HG02610 (cell line): ENCODE measurements around the gene ABCA9.
"Not testable (repeated sequence)": the region's sequence is repeated elsewhere in the genome, so short reads cannot be mapped to it uniquely, and the experiment has no call there.

Source experiments
- ATAC-seq: cut with Tn5 transposase; IDR thresholded peaks from one replicate; pipeline ENCODE4 v1.9.1; 2021; ENCODE audit warnings: mild to moderate bottlenecking, moderate library complexity; ENCODE audit not compliant: unreplicated experiment

ABCA9 gene, protein sequence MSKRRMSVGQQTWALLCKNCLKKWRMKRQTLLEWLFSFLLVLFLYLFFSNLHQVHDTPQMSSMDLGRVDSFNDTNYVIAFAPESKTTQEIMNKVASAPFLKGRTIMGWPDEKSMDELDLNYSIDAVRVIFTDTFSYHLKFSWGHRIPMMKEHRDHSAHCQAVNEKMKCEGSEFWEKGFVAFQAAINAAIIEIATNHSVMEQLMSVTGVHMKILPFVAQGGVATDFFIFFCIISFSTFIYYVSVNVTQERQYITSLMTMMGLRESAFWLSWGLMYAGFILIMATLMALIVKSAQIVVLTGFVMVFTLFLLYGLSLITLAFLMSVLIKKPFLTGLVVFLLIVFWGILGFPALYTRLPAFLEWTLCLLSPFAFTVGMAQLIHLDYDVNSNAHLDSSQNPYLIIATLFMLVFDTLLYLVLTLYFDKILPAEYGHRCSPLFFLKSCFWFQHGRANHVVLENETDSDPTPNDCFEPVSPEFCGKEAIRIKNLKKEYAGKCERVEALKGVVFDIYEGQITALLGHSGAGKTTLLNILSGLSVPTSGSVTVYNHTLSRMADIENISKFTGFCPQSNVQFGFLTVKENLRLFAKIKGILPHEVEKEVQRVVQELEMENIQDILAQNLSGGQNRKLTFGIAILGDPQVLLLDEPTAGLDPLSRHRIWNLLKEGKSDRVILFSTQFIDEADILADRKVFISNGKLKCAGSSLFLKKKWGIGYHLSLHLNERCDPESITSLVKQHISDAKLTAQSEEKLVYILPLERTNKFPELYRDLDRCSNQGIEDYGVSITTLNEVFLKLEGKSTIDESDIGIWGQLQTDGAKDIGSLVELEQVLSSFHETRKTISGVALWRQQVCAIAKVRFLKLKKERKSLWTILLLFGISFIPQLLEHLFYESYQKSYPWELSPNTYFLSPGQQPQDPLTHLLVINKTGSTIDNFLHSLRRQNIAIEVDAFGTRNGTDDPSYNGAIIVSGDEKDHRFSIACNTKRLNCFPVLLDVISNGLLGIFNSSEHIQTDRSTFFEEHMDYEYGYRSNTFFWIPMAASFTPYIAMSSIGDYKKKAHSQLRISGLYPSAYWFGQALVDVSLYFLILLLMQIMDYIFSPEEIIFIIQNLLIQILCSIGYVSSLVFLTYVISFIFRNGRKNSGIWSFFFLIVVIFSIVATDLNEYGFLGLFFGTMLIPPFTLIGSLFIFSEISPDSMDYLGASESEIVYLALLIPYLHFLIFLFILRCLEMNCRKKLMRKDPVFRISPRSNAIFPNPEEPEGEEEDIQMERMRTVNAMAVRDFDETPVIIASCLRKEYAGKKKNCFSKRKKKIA (N-terminal part only)

DNA sequence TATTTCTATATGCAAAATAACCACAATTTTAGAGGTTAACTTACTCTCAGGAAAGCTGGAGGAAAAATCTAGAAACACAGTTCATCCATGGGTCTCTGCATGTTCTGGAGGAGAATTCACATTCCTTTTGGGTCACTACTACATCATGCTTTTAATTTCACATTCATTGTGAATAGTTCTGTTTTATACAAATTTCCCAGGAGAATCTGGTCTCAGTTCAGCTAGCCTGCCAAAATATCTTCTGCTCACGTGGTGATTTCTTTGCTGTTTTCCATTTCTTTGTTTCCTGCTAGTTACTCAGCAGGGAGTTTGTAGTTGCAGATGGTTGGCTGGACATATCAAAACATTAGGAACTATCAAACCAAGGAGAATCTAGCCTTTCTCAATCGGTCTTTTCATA is at the start of gene ABCA9:
TSS of gene ABCA9 (minus strand) at position 106 of the 400 bp plus-strand sequence. CDS start 9,801 bp downstream, outside the sequence.
- no peak for ATAC-seq

DNA sequence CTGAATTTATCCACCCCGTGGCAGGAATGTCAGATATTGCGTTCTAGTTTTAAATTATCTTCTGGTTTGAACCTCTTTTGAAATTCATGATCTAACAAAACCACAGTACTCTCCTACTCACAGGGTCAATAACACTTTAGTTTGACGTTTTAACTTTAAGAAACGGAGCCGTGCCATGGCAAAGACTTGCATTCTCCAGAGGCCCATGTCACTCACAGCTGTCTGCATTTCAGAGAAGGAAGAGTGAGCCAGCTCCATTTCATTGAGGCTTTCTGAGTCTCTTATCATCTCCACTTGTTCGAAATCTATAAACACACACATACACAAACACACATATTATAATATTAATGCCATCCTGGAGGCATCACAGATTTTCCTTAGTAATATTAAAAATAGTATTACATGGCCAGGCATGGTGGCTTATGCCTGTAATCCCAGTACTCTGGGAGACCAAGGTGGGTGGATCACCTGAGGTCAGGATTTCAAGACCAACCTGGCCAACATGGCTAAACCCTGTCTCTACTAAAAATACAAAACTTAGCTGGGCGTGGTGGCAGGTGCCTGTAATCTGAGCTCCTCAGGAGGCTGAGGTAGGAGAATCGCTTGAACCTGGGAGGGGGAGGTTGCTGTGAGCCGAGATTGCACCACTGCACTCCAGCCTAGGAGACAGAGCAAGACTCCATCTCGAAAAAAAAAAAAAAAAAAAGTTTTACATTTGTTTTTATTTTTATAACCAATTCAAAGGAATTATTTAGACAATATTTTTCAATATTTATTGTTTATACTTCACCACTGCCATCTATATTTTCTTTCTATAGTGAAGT is 45.4 kb upstream of the ABCA9 start:
- ATAC-seq = no peak

DNA sequence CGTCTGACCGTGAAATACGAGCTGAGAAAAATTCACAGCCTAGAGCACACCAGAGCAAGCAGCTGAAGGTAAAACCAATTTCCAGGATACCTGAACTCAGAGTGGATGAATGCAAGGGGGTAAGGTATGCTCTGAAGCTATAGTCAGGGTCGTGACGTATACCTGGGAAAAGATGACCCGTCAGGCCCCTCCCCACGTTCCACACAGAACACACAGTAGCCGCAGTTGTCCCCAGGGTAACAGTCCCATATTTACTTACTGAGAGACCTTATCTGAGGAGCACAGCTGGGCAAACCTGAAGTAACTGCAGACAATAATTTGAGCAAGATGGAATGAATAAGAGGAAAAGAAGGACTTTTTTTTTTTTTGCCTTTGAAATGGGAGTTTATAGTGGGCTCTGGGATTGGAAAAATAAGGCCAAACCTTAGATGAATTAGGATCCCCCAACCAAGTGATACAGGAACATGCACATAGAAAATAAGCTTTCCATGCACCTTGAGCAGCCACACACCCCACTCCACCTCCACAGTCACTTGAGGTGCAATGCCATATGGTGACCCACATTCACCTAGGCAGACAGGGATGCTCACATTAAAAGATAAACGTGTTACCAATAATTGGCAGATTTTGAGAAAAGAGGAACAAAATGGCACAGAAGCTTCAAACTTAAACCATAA is 43.0 kb upstream of the ABCA9 start:
- no peak for ATAC-seq

DNA sequence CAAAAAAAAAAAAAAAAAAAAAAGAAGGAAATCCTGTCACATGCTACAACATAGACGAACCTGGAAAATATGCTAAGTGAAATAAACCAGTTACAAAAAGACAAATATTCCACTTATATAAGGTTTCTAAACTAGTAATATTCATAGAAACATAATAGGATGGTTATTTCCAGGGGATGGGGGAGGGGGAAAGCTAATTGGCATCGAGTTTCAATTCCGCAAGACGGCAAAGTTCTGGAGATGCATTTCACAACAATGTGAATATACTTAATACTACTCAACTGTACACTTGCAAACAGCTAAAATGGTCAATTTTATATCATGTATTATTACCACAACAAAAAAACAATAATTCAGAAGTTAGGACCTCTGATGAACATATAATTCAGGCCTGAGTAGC is 37.9 kb upstream of the ABCA9 start:
- ATAC-seq = no peak

DNA sequence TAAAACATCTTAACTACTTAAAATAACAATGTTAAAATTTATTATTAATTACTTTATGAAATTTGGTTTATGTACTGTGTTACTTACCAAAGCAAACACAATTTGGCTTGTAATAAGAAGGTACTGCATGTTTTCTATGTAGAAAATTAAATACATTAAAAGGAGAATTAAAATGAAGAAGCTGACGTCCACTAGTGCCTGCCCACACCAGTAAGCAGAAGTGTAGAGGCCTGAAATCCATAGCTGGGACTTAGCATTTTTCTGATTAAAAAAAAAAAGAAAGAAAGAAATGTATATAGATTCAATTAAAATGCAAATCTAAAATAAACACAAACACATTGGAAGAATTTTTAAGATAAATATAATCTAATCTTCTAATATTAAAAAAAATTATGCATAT is 35.8 kb upstream of the ABCA9 start:
- ATAC-seq = no peak

DNA sequence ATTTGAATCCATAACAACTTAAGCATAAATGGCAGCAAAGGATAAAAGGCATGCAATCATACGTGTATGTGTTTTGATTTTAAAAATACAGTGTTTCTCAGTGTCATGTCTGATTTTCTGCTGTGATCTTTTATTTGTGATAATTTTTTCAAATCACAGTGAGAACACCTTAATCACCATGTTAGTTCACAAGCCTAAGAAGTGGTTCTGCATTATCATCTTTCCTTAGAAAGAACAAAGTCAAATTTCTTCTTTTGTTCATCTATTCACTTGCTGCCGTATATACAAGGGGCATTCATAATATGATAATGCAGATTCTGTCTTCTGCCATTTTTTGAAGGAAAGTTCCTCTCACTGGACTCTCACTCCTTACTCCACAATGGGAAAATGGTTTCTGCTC is 33.3 kb upstream of the ABCA9 start:
- ATAC-seq = no peak

DNA sequence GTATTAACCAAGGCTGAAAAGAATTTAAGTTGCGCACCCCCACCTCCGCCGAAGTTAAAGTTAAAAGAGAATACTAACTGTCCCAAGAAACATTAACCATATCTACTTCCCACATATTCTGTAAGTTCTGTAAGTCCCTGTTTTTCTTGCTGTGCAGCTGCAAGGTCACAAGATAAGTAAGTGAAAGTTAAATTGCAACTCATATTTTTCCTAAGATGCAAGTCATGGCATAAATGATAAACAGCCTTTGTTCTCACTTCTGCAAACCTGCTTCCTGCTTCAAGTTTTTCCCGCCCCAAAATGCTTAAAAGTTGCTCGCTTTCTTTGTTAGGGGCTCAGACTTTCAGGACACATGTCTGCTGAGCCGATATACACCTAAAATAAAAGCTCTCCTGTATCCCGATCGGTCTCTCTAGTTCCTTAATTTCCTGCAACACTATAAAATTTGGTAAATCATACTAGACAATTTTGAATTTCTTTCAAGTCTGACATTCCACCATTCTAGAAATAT is 32.6 kb upstream of the ABCA9 start:
- ATAC-seq = no peak

DNA sequence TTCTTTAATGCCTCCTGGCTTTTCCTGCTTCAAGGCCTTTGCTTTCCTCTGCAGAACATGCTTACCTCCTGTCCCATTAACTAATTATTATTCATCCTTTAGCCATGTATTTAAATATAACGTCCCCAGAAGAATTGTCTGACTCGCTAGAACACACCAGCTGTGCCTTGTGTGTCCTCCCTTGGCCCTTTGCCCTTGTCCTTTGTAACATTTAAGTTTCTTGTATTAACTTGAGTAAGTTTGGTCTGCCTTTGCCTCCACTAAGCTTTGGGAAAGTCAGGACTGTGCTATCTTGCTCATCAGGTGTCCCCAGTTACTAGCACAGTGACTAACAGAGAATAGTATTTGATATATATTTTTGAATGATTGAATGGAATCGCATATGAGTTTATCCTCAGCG is 29.6 kb upstream of the ABCA9 start:
- ATAC-seq = no peak

DNA sequence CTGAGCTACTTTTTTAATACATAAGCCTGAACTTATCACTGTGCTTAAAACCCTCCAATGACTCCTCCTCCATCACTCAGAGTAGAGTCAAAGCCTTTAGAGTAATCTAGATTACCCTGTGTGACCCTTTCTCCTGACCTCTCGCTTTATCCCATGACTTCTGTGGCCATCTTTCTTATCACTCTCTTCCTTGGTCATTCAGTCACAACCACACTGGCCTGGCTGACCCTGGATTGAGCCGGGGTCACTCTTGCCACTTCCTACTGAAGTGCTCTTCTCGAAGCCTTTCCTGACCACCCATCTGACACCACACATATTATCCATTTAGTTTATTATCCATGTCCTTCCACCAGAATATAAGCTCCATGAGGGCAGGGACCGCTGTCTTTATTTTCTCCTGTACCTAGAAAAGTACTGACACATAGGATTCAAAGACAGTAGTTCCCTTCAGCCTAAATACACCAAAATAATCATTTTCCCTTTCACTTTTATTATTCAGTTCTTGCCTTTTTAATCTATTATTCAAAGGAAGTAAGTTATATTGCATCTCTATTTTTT is 28.0 kb upstream of the ABCA9 start:
- no peak for ATAC-seq

DNA sequence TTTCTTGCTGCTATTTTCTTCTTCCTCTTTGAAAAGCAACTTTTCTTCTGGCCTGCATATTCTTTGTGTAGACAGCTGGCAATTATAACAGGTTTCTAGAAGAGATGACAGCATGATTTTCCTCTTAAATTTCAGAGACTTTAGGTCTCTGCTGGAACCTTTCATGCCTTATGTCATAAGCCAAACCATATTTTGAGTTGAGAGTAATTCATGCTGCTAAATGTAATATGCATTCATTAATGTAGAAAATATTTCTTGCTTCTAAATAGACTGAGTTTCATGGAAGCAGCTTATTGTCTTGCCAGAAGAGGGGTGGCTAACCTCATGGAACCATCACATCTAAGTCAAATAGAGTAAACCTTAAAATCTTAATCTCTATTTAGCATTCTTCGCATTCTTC is 25.9 kb upstream of the ABCA9 start:
- ATAC-seq = no peak

DNA sequence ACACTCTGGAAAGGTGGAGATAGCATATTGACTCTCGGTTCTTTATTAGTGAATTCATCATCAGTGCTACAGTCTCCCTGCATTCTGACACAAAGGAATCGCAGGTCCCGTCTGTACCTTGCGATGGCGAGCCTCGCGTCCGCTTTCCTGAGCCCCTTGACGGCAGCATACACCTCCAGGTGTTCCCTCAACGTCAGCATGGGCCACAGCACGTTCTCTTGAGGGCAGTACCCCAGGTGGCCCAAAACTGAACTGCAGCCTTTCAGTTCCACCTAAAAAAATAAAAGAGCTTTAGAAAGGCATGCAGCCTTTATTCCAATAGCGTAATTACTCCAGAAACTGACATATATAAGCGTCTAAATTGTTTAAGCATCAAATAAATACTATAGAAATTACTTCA is 24.2 kb upstream of the ABCA9 start:
- ATAC-seq = no peak

DNA sequence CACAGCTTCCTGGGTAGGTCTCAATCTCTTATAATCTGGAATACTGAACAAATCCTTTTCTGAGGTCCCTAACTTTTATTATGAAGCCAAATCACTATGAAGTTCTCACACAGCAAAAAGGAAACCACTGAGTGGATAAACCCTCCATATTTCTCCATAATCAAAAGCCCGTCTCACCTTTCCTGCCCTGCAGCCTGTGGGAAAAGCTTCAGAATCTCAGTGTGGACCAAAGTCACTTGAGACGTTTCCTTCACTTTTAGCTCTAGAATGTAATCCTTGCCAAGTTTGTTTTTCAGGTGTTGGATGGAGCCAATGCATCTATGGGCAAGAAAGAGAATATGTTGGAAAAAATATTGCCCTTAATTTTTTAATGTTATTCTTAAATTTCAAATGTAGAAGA is 22.0 kb upstream of the ABCA9 start:
- no peak for ATAC-seq

DNA sequence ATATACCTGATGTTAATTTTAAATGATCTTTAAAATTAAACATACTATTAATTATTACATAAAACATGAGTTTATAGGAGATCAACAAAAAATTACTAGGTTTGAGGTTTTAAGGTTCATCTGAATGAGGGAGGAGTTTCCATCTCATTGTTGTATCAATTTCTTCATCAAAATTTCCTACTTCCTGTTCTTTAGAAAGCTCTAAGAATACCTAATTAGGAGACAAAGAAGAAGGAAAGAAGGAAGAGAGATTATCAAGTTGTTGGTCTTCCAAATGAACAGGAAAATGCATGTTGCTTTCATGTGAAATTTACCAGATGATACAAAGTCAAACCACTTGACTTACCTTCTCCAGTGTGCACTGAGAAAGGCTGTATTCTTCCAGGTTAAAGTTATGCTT is 18.1 kb upstream of the ABCA9 start:
- no peak for ATAC-seq

DNA sequence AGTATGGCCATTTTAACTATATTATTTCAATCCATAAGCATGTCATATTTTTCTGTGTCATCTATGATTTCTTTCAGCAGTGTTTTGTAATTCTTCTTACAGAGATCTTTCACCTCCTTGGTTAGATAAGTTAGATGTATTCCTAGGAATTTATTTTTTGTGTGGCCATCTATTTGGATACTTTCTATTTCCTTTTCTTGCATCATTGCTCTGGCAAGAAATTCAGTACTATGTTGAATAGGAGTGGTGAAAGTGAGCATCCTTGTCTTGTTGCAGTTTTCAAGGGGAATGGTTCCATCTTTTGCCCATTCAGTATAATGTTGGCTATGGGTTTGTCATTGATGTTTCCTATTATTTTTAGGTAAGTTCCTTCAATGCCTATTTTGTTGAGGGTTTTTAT is 15.1 kb upstream of the ABCA9 start:
- no peak for ATAC-seq

DNA sequence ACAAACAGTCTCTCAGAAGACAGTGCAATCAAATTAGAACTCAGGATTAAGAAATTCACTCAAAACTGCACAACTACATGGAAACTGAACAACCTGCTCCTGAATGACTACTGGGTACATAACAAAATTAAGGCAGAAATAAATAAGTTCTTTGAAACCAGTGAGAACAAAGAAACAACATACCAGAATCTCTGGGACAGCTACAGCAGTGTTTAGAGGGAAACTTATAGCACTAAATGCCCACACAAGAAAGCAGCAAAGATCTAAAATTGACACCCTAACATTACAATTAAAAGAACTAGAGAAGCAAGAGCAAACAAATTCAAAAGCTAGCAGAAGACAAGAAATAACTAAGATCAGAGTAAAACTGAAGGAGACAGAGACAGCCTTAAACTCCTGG is 12.7 kb upstream of the ABCA9 start:
- ATAC-seq = not testable (repeated sequence)

DNA sequence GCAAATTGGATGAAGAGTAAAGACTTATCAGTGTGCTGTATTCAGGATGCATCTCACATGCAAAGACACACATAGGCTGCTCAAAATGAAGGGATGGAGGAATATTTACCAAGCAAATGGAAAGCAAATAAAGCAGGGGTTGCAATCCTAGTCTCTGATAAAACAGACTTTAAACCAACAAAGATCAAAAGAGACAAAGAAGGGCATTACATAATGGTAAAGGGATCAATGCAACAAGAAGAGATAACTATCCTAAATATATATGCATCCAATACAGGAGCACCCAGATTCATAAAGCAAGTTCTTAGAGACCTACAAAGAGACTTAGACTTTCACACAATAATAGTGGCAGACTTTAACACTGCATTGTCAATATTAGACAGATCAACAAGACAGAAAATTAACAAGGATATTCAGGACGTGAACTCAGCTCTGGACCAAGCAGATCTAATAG is 12.1 kb upstream of the ABCA9 start:
- not testable (repeated sequence) for ATAC-seq

DNA sequence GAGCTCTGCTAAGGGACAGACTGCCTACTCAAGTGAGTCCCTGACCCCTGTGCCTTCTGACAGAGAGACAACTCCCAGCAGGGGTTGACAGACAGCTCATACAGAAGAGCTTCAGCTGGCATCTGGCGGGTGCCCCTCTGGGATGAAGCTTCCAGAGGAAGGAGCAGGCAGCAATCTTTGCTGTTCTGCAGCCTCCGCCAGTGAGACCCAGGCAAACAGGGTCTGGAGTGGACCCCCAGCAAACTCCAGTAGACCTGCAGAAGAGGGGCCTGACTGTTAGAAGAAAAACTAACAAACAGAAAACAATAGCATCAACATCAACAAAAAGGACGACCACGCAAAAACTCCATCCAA is 10.5 kb upstream of the ABCA9 start:
- ATAC-seq = not testable (repeated sequence)

DNA sequence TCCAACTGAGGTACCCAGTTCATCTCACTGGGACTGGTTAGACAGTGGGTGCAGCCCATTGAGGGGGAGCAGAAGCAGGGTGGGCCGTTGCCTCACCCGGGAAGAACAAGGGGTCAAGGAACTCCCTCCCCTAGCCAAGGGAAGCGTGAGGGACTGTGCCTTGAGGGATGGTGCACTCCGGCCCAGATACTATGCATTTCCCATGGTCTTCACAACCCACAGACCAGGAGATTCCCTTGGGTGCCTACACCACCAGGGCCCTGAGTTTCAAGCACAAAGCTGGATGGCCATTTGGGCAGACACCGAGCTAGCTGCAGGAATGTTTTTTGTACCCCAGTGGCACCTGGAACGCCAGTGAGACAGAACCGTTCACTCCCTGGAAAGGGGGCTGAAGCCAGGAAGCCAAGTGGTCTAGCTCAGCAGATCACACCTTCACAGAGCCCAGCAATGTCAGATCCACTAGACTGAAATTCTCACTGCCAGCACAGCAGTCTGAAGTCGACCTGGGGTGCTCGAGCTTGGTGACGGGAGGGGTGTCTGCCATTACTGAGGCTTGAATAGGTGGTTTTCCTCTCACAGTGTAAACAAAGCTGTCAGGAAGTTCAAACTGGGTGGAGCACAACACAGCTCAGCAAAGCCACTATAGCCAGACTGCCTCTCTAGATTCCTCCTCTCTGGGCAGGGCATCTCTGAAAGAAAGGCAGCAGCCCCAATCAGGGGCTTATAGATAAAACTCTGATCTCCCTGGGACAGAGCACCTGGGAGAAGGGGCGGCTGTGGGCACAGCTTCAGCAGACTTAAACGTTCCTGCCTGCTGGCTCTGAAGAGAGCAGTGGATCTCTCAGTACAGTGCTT is 9.9 kb upstream of the ABCA9 start:
- not testable (repeated sequence) for ATAC-seq
